LoVo (cell line): ENCODE measurements around the gene IMPDH2.

Source experiments
- DNase-seq: peaks from one replicate; pipeline ENCODE4 v3.0.0-alpha.2; 2016; ENCODE audit warnings: low spot score

Gene IMPDH2

DNA sequence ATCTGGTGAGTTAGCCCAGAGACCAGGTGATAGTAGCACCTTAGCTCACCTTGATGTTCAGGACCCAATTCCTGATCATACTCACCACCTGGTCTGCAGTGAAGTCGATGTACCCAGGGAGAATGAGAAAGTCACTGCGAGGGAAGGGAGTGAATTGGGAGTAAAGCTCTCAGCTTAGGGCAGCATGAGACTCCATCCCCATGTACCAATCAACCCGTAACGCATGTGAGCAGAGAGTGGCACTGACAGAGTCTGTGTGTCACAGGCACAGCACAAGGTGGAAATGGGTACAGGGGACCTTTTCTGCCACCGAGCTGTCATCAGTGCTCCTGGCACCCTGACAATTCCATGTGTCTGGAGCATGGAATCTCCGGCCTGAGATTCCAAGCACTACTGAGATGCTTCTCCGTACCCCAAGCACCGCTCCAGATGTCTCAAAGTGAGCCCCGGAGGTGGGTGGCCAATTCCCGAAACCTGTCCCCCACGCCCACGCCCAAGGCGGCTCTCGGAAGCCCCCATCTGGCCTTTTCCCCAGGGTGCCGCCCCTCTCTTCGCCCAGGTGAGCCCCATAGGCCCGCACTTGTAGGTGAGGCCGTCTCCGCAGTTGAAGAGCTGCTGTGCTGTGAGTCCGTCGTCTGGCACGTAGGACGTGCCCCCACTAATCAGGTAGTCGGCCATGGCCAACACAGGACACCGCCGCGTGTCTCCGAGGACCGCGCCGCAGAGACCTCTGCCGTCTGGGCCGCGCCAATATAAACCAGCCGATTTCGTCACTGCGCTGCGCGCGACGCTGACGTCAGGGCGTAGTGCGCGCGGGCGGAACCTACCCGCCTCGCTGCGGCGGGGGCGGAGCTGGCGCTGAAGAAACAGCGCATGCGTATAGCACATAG, at the start of gene IMPDH2:
IMPDH2 (minus strand) TSS at position 726 of the 890 bp plus-strand sequence; CDS start at position 678, 48 bp downstream.
- peak; percentile 97 for DNase-seq

DNA sequence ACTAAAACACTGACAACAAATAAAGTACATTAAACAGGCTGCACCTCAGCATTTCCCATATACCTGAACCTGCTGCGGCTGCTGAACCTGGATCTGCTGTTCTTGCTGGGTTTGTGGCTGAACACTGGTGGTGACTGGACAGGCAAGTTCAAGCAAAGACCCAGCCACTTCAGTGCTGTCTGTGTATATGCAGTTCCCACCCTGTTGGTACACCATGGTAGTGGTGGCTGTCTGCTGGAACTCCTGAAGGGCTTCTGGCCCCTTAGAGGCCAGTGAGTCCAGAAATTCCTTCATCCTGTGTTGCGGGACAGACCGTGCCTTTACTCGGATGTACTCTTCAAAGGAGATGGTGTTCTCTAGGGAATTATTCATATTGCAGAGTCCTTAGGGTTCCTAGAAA, 47.4 kb upstream of the IMPDH2 start:
- no peak for DNase-seq

DNA sequence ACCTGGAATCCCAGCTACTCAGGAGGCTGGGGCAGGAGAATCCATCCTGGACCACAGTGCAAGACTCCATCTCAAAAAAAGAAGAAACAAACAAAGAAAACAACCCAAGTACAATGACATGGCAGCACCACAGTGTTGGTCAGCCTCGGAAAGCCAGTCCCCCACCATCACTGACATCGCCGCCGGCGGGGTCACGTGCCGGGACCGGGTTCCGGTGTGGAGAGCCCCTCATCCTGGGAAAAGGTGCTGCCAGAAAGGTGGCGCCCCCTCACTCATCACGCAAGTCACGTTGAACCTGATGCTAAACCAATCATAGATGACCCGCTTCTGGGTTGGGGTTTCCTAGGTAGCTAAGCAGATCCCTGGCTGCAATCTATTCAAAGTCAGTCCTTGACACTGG, 46.9 kb upstream of the IMPDH2 start:
- no peak for DNase-seq

DNA sequence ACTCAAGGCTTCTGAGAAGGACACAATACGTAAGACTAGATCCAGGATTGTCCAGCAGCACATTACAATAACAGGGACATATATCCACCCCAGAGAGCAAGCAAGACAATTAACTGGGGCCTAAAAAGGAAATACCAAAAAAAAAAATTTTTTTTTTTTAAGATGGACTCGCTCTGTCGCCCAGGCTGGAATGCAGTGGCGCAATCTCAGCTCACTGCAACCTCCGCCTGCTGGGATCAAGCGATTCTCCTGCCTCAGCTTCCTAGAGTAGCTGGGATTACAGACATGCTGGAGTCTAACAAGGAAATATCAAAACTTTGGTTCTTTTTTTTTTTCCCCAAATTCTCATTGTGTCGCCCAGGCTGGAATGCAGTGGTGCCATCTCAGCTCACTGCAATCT, 28.8 kb upstream of the IMPDH2 start:
- no peak for DNase-seq

DNA sequence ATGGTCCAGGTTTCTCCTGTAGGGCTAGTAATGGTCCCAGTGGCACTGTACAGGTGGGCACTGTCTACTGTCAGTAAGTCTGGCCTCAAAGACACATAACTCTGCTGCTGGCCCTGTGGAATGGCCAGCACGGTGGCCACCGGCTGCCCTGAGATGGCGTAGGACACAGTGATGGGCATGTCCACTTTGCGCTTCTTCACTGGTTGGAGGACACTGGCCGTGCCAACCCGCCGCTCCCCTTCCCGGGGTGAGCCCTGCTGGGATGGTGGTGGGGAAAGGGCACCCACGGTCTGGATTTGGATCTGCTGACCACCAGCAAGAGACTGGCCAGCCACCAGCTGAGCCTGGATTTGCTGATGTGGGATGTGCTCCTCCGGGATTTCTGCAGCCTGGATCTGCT, 28.1 kb upstream of the IMPDH2 start:
- no peak for DNase-seq

DNA sequence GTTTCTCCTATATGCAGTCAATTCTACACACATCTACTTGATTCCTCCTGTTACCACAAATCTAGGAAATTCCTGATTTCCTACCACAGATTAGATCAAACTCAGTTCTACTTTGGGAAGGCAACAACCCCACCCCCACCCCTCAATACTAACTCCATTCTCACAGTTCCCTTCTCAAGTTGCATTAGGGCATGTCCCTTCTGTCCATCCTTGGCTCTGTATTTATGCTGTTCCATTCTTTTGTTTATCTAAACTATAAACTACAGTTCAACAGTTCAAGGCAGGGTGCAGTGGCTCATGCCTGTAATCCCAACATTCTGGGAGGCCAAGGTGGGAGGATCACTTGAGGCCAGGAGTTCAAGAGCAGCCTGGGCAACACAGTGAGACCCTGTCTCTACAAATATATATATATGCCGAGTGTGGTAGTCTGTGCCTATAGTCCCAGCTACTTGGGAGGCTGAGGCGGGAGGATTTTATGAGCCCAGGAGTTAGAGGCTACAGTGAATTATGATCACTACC, 25.2 kb upstream of the IMPDH2 start:
- no peak for DNase-seq

DNA sequence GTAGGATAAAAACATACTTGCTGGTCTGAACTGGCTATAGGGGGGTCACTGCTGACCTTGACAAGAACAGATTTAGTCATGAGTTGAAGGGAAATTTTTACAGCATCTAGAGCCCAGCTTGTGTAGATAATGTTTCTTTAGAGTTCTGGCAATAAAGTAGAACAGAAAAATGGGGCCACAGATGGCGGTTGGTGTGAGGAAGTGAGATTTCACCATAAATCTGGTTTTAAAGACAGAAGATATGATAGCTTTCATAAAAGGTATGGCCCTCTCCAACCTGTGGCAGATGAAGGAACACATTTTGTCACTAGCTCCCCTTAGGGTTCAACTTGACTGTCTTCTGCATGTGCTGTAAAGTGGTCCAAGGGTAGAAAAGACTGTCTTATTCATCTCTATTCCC, 24.3 kb upstream of the IMPDH2 start:
- no peak for DNase-seq

DNA sequence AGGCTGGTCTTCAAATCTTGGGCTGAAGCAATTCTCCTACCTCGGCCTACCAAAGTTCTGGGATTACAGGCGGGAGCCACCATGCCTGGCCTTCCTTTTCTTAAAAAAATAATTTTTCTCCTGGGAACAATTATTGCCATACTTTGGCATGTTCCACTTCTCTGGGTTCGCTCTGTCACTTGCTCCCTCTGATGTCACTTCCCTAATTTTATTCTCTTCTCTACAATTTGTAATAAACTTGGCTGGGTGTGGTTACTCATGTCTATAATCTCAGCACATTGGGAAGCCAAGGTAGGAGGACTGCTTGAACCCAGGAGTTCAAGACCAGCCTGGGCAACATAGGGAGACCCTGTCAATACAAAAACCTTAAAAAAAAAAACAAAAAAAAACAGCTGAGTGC, 6.1 kb upstream of the IMPDH2 start:
- no peak for DNase-seq

DNA sequence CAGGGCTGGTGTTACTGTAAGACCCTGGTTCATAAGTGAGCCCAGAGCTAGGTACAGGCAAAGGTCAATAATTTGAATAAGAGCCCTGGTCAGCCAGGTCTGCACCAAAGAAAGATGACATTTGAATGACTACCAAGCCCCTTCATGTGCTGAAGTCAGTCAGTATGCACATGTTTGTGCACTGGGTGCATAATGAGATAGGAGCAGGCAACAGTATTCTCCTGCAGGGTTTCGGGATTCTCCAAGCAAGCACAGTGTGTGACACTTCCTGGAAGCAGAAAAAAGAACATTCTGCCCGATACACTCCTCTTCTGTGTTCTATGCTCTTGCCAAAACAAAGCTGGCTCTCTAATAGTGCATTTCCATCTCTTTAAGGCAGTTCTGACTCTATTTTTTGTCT, 5.5 kb upstream of the IMPDH2 start:
- DNase-seq = no peak

DNA sequence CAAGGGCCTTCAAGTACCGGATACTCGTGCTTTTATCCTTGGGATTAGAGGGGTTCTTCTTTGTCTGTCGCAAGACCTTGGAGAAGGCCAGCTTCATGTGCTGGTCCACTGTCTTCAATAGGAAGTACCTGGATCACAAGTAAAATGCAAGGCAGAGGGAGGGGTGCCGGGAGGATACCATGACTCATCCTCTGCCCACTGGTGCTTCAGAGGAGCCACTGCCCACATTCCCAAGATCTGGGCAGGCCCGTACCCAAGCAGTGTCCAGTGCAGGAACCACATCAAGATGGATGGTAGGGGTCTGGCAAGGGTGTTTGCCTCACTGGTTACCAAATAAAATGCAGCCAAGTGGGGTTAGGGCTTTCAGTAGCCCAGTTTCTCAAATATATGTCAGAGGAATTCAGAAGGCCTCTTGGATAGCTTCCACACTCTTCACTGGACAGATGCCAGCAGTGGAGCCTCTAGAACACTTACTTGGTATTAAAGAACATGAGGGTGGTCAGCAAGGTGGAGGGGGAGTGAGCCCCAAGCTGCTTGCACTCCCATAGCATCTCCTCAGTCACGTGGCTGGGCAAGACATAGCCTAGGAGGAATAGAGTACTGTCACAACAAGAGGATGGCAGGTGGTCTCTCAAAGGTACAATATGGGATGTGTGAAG, 3.6 kb upstream of the IMPDH2 start:
- no peak for DNase-seq

DNA sequence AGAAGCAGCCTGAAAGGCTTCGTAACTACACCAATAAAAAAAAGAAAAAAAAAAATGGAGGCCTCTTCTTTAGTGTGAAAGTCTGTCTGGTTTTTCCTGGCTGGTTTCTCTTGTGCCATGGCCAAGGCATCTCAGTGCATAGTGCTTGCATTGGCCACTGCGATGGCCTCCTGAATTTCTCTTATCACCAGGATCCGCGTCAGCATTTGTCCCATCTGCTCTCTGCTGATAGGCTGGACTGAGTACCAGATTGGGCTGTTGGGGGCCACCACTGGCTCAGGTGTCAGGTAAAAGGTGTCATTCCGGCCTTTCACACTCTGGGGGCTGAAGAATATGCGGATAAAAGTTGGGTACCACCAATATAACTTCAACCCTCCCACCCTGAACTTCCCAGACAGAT, 1.1 kb upstream of the IMPDH2 start:
- DNase-seq = no peak

DNA sequence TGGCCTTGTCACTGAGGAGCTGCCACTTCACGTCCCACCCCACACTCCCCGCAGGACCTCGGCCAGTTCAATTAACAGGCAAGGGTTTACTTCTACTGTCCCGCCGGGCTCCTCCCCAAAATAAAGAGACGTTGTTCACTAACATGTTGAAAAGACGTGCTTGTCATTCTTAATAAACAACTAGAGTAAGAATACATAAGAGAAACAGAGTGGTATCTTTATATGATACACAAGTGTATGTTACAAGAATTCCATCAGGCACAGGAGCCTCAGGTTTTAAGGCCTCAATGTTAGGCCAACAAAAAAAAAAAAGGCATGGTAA, 326 bp upstream of the IMPDH2 start:
- DNase-seq = no peak

DNA sequence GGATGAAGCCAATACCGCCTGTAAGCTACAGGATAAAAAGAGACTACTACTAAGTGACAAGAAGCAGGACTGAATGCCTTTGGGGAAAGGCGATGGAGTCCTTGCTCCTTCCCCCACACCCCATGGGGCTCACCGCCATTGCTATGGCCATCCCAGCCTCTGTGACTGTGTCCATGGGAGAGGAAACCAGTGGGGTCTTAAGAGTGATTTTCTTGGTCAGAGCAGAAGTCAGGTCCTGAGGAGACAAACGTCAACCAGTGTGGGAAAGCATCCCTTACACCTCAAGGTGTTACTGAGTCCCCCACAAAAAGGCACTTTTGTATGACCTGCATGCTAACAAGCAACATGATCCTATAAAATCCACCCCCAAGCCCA, 913 bp downstream of the IMPDH2 start:
- DNase-seq = no peak

DNA sequence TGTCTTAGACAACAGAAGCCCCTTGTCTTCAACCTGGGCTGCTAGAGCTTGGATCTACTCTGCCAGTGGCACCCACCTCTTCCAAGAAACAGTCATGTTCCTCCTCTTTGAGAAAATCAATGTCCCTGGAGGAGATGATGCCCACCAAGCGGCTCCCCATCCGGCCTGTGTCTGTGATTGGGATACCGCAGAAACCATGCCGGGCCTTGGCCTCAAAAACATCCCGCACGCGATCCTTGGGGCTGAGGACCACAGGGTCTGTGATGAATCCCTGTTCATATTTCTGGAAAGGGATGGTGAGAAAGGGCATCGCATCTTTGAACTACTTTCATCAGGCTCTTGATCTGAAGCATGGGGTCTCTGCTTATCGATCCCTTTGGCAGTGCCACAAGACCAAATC, 1.6 kb downstream of the IMPDH2 start:
- no peak for DNase-seq

DNA sequence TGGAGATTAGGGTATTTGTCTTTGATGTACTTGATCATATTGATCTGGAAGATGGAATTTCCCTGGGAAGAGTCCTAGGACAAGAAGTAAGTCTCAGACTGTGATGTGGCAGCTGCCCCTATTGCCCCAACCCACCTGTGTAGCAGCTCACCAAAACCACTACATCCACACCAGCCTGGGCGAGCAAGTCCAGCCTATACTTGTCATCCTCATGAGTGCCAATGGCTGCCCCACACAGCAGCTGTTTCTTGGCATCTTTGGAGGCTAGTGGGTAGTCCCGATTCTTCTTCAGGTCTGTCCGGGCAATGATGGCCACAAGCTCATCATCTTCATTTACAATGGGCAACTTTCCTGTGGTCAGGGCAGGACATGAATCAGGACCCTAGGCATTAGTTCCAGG, 2.7 kb downstream of the IMPDH2 start:
- DNase-seq = no peak

DNA sequence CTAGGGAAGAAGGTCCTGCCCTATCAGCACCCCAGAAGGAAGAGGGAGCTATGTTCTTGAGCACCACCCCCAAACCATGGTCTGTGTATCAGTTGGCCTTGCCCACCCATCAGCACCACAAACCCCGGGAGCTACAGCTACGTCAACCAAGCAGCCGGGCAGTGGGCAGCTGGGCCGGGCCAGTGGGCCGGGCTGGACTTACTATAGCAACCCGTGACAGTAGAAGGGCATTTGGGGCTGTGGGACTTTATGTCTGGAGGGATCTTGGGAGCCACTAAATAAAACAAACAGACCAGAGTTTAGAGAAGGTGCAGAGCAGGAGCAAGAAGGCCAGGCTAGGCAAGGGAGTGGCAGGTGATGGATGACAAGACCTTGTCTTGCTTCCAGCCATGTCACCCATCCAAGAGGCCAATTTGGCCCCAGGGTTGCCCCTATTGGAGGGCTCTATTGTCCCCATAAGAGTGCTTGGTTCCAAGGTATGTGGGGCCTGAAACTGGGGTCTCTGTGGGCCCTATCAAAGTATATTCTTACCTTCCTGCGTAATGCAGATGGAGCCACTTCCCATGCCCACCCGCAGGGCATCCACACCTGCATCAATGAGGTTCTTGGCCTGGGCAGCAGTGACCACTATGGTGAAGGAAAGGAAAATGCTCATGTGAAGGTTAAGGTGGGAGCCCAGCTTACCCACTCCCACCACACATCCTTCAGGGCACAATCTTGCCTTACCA, 3.2 kb downstream of the IMPDH2 start:
- no peak for DNase-seq

DNA sequence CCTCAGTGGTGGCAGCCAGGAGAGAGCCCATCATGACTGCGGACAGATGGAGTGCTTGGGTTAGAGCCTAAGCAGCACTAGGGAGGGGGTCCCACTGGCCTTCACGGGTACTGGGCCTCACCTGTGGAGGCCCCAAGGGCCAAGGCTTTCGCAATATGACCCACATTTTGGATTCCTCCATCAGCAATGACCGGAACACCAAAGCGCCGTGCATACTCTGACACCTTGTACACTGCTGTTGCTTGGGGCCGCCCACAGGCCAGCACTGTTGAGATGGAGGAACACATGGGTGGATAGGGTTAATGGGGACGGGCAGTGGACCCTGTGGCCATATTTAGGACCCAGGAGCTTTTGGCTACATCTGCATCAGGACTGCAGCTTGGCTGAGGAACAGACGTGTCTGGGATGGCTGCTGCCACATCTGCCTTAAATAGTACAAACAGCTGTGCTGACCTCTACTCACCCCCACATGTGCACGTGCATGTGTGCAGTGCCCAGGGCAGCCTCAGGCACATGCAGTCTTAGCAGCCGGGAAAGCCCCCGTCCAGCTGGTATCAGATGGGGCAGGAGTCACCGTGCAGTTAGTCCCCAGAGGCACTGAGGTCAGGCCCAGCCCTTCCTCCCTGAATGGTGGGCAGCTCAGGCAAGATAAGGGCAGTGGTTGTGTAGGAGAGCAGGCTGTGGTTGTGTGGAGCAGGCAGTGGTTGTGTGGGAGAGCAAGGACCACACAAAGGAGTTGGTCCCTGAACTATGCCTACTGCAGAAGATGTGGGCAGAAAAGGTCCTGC, 4.0 kb downstream of the IMPDH2 start:
- no peak for DNase-seq

DNA sequence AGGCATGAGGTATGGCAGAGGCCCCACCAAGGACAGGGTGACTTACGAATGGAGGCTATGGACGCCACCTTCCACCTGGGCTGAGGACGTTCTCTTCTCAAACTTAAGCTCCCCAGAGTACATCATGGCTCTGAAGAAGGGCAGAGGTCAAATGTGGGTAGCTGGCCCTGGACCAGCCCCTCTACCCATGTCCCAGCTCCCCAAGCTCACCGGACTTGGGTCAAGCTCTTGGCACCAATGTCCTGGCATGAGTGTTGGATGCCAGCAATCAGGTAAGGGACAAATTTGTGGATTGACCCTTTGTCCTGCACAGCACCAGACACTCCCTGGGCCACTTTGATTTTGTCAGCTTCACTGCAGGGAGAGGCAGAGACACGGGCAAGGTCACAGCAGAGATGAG, 4.7 kb downstream of the IMPDH2 start:
- no peak for DNase-seq

DNA sequence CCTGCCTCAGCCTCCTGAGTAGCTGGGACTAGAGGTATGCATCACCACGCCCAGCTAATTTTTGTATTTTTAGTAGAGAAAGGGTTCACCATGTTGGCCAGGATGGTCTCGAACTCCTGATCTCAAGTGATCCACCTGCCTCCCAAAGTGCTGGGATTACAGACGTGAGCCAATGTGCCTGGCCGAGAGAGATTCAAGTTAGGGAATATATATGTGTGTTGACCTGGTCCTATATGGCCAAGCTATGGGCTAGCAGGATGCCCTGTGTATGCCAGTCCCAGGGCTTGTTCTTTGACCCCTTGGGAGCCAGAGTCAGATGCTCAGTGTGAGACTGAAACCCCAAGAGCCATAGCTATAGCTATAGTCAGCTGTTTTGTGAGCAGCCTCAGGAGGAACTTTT, 5.4 kb downstream of the IMPDH2 start:
- DNase-seq = no peak

DNA sequence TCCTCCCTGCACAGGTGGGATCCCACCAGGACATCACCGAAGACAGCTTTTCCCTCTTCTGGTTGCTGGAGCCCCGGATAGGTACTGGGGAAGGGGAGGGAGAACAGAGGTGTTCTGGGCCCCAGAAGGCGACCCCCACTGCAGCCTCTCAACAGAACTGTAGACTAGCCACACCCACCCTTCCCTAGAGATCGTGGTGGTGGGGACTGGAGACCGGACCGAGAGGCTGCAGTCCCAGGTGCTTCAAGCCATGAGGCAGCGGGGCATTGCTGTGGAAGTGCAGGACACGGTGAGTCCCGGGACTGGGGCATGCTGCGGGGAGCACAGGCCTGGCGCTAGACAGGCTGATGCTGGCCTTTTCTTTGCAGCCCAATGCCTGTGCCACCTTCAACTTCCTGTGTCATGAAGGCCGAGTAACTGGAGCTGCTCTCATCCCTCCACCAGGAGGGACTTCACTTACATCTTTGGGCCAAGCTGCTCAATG, 6.5 kb downstream of the IMPDH2 start:
- no peak for DNase-seq

DNA sequence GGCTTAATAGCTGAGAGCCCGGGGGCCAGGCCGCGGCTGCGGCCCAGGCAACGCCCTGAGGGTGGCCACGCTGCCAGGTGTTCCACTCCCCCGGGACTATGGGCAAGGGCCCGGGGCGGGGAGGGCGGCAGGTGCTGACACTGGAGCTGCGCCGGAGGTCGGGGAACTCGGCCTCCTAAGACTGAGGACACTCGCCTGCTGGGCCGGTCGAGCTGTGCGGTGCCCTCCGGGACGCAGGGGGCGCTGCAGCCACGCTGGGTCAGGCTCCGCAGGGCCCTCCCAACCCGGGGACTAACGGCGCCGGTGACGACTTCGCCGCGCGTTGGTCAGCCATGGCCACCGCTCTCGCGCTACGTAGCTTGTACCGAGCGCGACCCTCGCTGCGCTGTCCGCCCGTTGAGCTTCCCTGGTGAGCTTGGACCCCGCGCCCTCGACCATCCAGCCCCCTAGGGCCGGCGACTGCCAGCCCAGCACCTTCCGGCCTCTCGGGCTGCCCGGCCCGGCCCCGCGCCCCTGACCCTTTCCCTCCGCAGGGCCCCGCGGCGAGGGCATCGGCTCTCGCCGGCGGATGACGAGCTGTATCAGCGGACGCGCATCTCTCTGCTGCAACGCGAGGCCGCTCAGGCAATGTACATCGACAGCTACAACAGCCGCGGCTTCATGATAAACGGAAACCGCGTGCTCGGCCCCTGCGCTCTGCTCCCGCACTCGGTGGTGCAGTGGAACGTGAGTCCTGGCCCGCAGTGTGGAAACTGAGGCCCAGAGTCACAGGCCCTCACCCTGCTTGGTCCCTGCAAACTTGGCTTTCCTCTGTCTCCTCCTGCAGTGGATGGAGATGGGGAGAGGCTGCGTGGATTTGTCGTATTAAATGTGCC, 7.1 kb downstream of the IMPDH2 start, which contains the start of gene NDUFAF3:
NDUFAF3 (plus strand) TSS at position 309 of the 875 bp plus-strand sequence; CDS start at position 333, 24 bp downstream.
- peak; percentile 93 for DNase-seq
